ENCODE results near the gene POU3F1. TPM values are rescaled to one million over a fixed set of nuclear protein-coding genes. Genes with fewer than 3 reads are reported as not detected.

The POU3F1 gene
- total RNA-seq, 2 experiments from 2014 or later = 0.13 TPM; not detected in 1

GRCh38 chr1:38053416-38054091, 7.0 kb upstream of the POU3F1 start:
- no peak overlapping the region for H3K27ac ChIP-seq (ENCODE audit: low read depth, low read length, poor library complexity, severe bottlenecking)
- H3K9me2 ChIP-seq (ENCODE audit: insufficient read depth, low read length) = no peaks in the 10 kb centered on the region
- H3K9me3 ChIP-seq (ENCODE audit: low read length) = no peaks in the 10 kb centered on the region
- intact Hi-C loops (cut with micrococcal nuclease; ENCODE audit: unreplicated experiment) = no loop called here
- H4K20me1 ChIP-seq (ENCODE audit: insufficient read depth, low read length) = no peaks in the 10 kb centered on the region
- H2AFZ ChIP-seq (ENCODE audit: low read length) = peak overlapping the region; percentile 32; the same call in 1 of the 2 replicates
- TF ChIP-seq CTCF (conservative IDR thresholded peaks at IDR 0.05; ENCODE audit: low read length) (no peak), EZH2phosphoT487 (IDR thresholded peaks at IDR 0.05; ENCODE audit: borderline replicate concordance, low read depth, low read length) (no peak)
- no peaks in the 10 kb centered on the region for H3K79me2 ChIP-seq (ENCODE audit: insufficient read depth, low read depth, low read length)
- ChIA-PET CTCF (ENCODE audit: unreplicated experiment) (interaction anchor here (0.9 kb wide), 1 partner anchor 19 kb away, joined by 3 read pairs; no protein-coding TSS in a partner anchor), POLR2A (interaction anchor here (0.6 kb wide), 1 partner anchor 273 kb away, joined by 4 read pairs; no protein-coding TSS in a partner anchor)
- peak overlapping the region; percentile 49 for H3K4me2 ChIP-seq (ENCODE audit: low read length)
- no TSS peak for BruUV-seq (replicated peaks)
- H3K4me1 ChIP-seq (ENCODE audit: insufficient read depth, low read length, poor library complexity, severe bottlenecking) = peaks cover 17% of the 10 kb centered on the region
- H3K4me3 ChIP-seq (ENCODE audit: low read depth, low read length, poor library complexity, severe bottlenecking) = no peak overlapping the region
- H3K36me3 ChIP-seq (ENCODE audit: insufficient read depth, low read length) = no peaks in the 10 kb centered on the region
- DNase-seq (ENCODE audit: low spot score) = no peak

- no TSS peak for BruUV-seq (replicated peaks)
- Histone ChIP-seq H3K9me3 (ENCODE audit: low read length) (no peaks in the 10 kb centered on the region), H3K4me3 (ENCODE audit: low read depth, low read length, poor library complexity, severe bottlenecking) (no peak overlapping the region), H2AFZ (ENCODE audit: low read length) (peak overlapping the region; percentile 32; the same call in 1 of the 2 replicates), H3K4me2 (ENCODE audit: low read length) (peak overlapping the region; percentile 49), H4K20me1 (ENCODE audit: insufficient read depth, low read length) (no peaks in the 10 kb centered on the region), H3K27ac (ENCODE audit: low read depth, low read length, poor library complexity, severe bottlenecking) (no peak overlapping the region), H3K9me2 (ENCODE audit: insufficient read depth, low read length) (no peaks in the 10 kb centered on the region), H3K36me3 (ENCODE audit: insufficient read depth, low read length) (no peaks in the 10 kb centered on the region), H3K79me2 (ENCODE audit: insufficient read depth, low read depth, low read length) (no peaks in the 10 kb centered on the region), H3K4me1 (ENCODE audit: insufficient read depth, low read length, poor library complexity, severe bottlenecking) (peaks cover 17% of the 10 kb centered on the region)
- TF ChIP-seq CTCF (conservative IDR thresholded peaks at IDR 0.05; ENCODE audit: low read length) = no peak
- TF ChIP-seq EZH2phosphoT487 (IDR thresholded peaks at IDR 0.05; ENCODE audit: borderline replicate concordance, low read depth, low read length) = no peak
- intact Hi-C loops (cut with micrococcal nuclease; ENCODE audit: unreplicated experiment) = no loop called here
- DNase-seq (ENCODE audit: low spot score) = peak; percentile 58
- ChIA-PET POLR2A (no interaction called here), CTCF (ENCODE audit: unreplicated experiment) (interaction anchor here (0.9 kb wide), 1 partner anchor 19 kb away, joined by 3 read pairs; no protein-coding TSS in a partner anchor)
These were observed 6.3 kb upstream of the POU3F1 start for GRCh38 chr1:38052750-38053415.
